Measurements from ENCODE around the gene ANAPC4.

- TF ChIP-seq, protein P1, sequence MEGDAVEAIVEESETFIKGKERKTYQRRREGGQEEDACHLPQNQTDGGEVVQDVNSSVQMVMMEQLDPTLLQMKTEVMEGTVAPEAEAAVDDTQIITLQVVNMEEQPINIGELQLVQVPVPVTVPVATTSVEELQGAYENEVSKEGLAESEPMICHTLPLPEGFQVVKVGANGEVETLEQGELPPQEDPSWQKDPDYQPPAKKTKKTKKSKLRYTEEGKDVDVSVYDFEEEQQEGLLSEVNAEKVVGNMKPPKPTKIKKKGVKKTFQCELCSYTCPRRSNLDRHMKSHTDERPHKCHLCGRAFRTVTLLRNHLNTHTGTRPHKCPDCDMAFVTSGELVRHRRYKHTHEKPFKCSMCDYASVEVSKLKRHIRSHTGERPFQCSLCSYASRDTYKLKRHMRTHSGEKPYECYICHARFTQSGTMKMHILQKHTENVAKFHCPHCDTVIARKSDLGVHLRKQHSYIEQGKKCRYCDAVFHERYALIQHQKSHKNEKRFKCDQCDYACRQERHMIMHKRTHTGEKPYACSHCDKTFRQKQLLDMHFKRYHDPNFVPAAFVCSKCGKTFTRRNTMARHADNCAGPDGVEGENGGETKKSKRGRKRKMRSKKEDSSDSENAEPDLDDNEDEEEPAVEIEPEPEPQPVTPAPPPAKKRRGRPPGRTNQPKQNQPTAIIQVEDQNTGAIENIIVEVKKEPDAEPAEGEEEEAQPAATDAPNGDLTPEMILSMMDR (CRISPR knock-in tag; IDR thresholded peaks at IDR 0.05), result no peak
- TF ChIP-seq ZNF569 (CRISPR knock-in tag; IDR thresholded peaks at IDR 0.05; ENCODE audit: borderline replicate concordance) (no peak), ZNF274 (CRISPR knock-in tag; IDR thresholded peaks at IDR 0.05) (no peak), ZNF530 (CRISPR knock-in tag; IDR thresholded peaks at IDR 0.05; ENCODE audit: low read depth) (no peak), ZBTB7B (CRISPR knock-in tag; IDR thresholded peaks at IDR 0.05) (no peak), ZNF282 (IDR thresholded peaks at IDR 0.05; ENCODE audit: partially characterized antibody) (no peak)
- TF ChIP-seq, protein P2, sequence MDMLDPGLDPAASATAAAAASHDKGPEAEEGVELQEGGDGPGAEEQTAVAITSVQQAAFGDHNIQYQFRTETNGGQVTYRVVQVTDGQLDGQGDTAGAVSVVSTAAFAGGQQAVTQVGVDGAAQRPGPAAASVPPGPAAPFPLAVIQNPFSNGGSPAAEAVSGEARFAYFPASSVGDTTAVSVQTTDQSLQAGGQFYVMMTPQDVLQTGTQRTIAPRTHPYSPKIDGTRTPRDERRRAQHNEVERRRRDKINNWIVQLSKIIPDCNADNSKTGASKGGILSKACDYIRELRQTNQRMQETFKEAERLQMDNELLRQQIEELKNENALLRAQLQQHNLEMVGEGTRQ (IDR thresholded peaks at IDR 0.05; ENCODE audit: low read depth, low read length), result no peak
- TF ChIP-seq, protein P2 (CRISPR knock-in tag; IDR thresholded peaks at IDR 0.05; ENCODE audit: borderline replicate concordance), result no peak
These were observed 6.8 kb upstream of the ANAPC4 start for GRCh38 chr4:25370242-25370641.
